ENCODE results near the gene HTN1.
"Not testable (repeated sequence)": the region's sequence is repeated elsewhere in the genome, so short reads cannot be mapped to it uniquely, and the experiment has no call there.

HTN1 gene

DNA sequence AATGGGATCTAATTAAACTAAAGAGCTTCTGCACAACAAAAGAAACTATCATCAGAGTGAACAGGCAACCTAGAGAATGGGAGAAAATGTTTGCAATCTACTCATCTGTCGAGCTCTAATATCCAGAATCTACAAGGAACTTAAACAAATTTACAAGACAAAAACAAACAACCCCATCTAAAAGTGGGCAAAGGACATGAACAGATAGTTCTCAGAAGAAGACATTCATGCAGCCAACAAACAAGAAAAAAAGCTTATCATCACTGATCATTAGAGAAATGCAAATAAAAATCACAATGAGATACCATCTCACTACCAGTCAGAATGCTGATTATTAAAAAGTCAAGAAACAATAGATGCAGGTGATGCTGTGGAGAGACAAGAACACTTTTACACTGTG, 6.3 kb downstream of the HTN1 start:
- not testable (repeated sequence) for H3K4me1 ChIP-seq (ENCODE audit: control insufficient read depth, insufficient read depth, low read length, unreplicated experiment); H3K36me3 ChIP-seq (ENCODE audit: insufficient read depth, low read length); H3K27me3 ChIP-seq (ENCODE audit: insufficient read depth, low read length); H3K4me3 ChIP-seq (ENCODE audit: low read depth, low read length); H3K79me2 ChIP-seq (ENCODE audit: control insufficient read depth, insufficient read depth, low read length, unreplicated experiment); H2AFZ ChIP-seq (ENCODE audit: low read length, unreplicated experiment); H3K27ac ChIP-seq (ENCODE audit: low read depth, low read length)

DNA sequence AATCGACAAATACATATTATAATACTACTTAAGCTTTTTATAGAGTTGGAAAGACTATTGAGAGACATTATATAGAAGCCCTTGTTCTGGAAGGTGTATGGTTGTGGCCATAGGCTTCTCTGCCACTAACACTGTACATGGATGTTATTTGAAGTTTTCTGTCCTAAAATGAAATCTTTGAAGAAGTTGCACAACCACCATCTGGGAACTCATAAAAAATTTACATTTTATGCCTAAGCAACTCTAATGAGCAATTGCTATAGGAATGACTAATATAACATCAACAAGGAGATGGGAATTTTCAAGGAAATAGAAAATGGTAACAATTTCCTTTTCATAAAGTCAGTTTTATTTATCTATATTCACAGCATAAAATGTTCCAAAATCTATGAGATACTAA, 7.4 kb downstream of the HTN1 start:
- Histone ChIP-seq H2AFZ (ENCODE audit: low read length, unreplicated experiment) (no peak overlapping the region), H3K27me3 (ENCODE audit: insufficient read depth, low read length) (no peaks in the 10 kb centered on the region), H3K4me3 (ENCODE audit: low read depth, low read length) (no peak overlapping the region), H3K36me3 (ENCODE audit: insufficient read depth, low read length) (no peaks in the 10 kb centered on the region), H3K27ac (ENCODE audit: low read depth, low read length) (no peak overlapping the region), H3K4me1 (ENCODE audit: control insufficient read depth, insufficient read depth, low read length, unreplicated experiment) (no peaks in the 10 kb centered on the region), H3K79me2 (ENCODE audit: control insufficient read depth, insufficient read depth, low read length, unreplicated experiment) (no peaks in the 10 kb centered on the region)

DNA sequence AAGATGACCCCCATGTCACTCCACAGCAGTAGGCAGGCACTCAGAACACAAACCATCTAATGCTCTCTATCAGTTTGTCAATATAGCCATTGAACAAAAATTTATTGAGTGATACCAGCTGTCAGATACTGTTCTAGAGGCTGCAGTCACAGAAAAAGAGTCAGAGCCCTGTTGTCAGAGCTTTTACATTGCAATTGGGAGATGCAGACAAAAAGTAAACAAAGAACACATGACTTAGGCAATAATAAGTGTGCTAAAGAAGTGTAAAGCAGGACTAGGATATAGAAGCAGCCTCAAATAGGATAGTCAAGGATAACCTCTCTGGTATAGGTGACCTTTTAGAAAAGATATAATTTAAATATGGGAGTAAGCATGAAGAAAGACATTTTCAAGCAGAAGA, 8.9 kb downstream of the HTN1 start:
- H3K79me2 ChIP-seq (ENCODE audit: control insufficient read depth, insufficient read depth, low read length, unreplicated experiment): no peaks in the 10 kb centered on the region
- no peaks in the 10 kb centered on the region for H3K36me3 ChIP-seq (ENCODE audit: insufficient read depth, low read length)
- no peaks in the 10 kb centered on the region for H3K27me3 ChIP-seq (ENCODE audit: insufficient read depth, low read length)
- H3K27ac ChIP-seq (ENCODE audit: low read depth, low read length): no peak overlapping the region
- H3K4me1 ChIP-seq (ENCODE audit: control insufficient read depth, insufficient read depth, low read length, unreplicated experiment): peaks cover 3% of the 10 kb centered on the region
- no peak overlapping the region for H2AFZ ChIP-seq (ENCODE audit: low read length, unreplicated experiment)
- no peak overlapping the region for H3K4me3 ChIP-seq (ENCODE audit: low read depth, low read length)

DNA sequence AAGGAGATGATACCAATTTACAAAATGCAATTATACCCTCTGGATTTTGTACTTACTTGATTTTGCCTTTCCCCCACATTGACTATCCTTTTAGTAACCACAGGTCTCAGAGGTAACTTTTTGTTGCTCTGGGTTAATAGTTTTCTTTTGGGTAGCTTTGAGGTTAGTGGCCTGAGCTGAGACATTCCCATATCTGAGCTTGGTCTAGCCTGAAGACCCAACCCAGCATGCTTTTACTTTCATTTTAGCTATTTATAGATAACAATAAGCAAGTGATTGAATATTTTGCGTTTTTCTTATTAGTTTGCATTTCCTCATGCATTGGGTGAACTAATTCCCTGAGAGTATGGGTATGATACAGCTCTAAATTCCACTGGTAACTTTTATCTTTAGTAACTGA, 11.8 kb downstream of the HTN1 start:
- H3K4me3 ChIP-seq (ENCODE audit: low read depth, low read length): peak overlapping the region; percentile 13
- peaks cover 3% of the 10 kb centered on the region for H3K4me1 ChIP-seq (ENCODE audit: control insufficient read depth, insufficient read depth, low read length, unreplicated experiment)
- H3K79me2 ChIP-seq (ENCODE audit: control insufficient read depth, insufficient read depth, low read length, unreplicated experiment): no peaks in the 10 kb centered on the region
- H3K36me3 ChIP-seq (ENCODE audit: insufficient read depth, low read length): no peaks in the 10 kb centered on the region
- H3K27ac ChIP-seq (ENCODE audit: low read depth, low read length): no peak overlapping the region
- no peaks in the 10 kb centered on the region for H3K27me3 ChIP-seq (ENCODE audit: insufficient read depth, low read length)
- H2AFZ ChIP-seq (ENCODE audit: low read length, unreplicated experiment): peak overlapping the region; percentile 33

DNA sequence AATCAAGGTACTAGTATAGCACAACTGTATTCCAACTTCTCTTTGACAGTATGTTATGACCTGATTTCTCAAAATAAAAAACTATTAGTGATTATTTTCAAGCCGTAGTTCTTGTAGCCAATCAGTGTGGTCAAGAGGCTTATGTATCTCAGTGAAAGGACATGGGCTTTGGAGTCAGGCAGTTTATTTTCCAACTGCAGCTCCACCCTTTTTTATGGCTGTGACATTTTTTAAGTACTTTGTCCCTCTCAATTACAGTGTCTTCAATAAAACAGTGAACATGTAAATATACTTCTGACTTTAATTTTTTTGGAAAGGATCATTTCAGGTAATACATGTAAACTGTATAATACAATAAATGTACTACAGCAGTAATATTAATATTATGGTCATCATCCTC, 30.0 kb downstream of the HTN1 start:
- H3K27me3 ChIP-seq (ENCODE audit: insufficient read depth, low read length): no peaks in the 10 kb centered on the region
- no peaks in the 10 kb centered on the region for H3K79me2 ChIP-seq (ENCODE audit: control insufficient read depth, insufficient read depth, low read length, unreplicated experiment)
- H3K4me1 ChIP-seq (ENCODE audit: control insufficient read depth, insufficient read depth, low read length, unreplicated experiment): no peaks in the 10 kb centered on the region
- H2AFZ ChIP-seq (ENCODE audit: low read length, unreplicated experiment): no peak overlapping the region
- no peak overlapping the region for H3K4me3 ChIP-seq (ENCODE audit: low read depth, low read length)
- H3K27ac ChIP-seq (ENCODE audit: low read depth, low read length): no peak overlapping the region
- no peaks in the 10 kb centered on the region for H3K36me3 ChIP-seq (ENCODE audit: insufficient read depth, low read length)

DNA sequence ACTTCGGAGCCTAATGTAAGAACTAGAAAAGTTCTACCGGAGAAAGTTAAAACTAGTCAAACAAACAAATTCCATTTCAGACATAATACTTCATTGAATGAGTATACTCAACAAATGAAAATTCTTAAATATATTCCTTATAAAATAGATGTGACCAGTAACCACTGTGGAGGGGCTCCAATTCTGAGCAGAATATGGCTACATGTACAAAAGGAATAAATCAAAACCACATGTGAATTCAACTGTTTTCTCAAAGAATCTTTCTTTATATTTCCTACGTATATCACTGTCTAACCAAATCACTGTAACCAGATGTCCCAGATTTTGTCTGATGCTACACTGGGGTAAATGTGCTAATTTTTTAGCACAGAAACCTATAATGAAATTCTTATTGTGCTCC, 49.0 kb downstream of the HTN1 start:
- no peaks in the 10 kb centered on the region for H3K79me2 ChIP-seq (ENCODE audit: control insufficient read depth, insufficient read depth, low read length, unreplicated experiment)
- H3K27me3 ChIP-seq (ENCODE audit: insufficient read depth, low read length): no peaks in the 10 kb centered on the region
- H3K4me3 ChIP-seq (ENCODE audit: low read depth, low read length): no peak overlapping the region
- H3K27ac ChIP-seq (ENCODE audit: low read depth, low read length): no peak overlapping the region
- no peak overlapping the region for H2AFZ ChIP-seq (ENCODE audit: low read length, unreplicated experiment)
- H3K4me1 ChIP-seq (ENCODE audit: control insufficient read depth, insufficient read depth, low read length, unreplicated experiment): no peaks in the 10 kb centered on the region
- no peaks in the 10 kb centered on the region for H3K36me3 ChIP-seq (ENCODE audit: insufficient read depth, low read length)
